Measurements from ENCODE around the gene DNAJC11.

Gene DNAJC11

GRCh38 chr1:6585841-6586240 is 115.8 kb downstream of the DNAJC11 start:
- DNase-seq (ENCODE audit: low read depth, low spot score) = no peak

GRCh38 chr1:6585081-6585722 is 116.4 kb downstream of the DNAJC11 start:
- DNase-seq (ENCODE audit: low read depth, low spot score) = no peak
